ENCODE measurements around the gene UST. TPM values are rescaled to one million over a fixed set of nuclear protein-coding genes. Genes with fewer than 3 reads are reported as not detected.

UST gene
- polyA plus RNA-seq, 1 donor (not counting 4 experiments of a cell fraction or from before 2014, with no cell fraction given): 6.1 TPM

GRCh38 chr6:149057464-149057840 lies 310.6 kb downstream of the UST start:
- Histone ChIP-seq H3K4me2 (ENCODE audit: control insufficient read depth, extremely low read depth, insufficient read depth, low read depth, low read length) (no peak overlapping the region), H3K36me3 (ENCODE audit: control insufficient read depth in 2 of 2, extremely low read depth in 1 of 2, insufficient read depth in 2 of 2, low read length in 2 of 2) (no peaks in the 10 kb centered on the region), H4K20me1 (ENCODE audit: control insufficient read depth, extremely low read depth, insufficient read depth, low read length) (no peaks in the 10 kb centered on the region), H3K79me2 (ENCODE audit: control insufficient read depth, insufficient read depth, low read length) (no peaks in the 10 kb centered on the region), H2AFZ (ENCODE audit: control insufficient read depth, low read length) (no peak overlapping the region), H3K4me3 (ENCODE audit: control insufficient read depth in 2 of 3, extremely low read depth in 1 of 3, insufficient read depth in 2 of 3, low read depth in 1 of 3, low read length in 3 of 3) (no peak overlapping the region), H3K9me1 (ENCODE audit: control insufficient read depth, extremely low read depth, insufficient read depth, low read length) (no peaks in the 10 kb centered on the region), H3K9me3 (ENCODE audit: control insufficient read depth, low read depth, low read length) (no peaks in the 10 kb centered on the region), H3K27me3 (ENCODE audit: control insufficient read depth, extremely low read depth, insufficient read depth, low read length) (no peaks in the 10 kb centered on the region), H3K27ac (ENCODE audit: control insufficient read depth, insufficient read depth, low read length) (no peak overlapping the region), H3K4me1 (ENCODE audit: control insufficient read depth, extremely low read depth, insufficient read depth, low read length) (no peaks in the 10 kb centered on the region), H3K9ac (ENCODE audit: control insufficient read depth, extremely low read depth, insufficient read depth, low read length) (no peak overlapping the region)
- DNase-seq (ENCODE audit: low read depth, low spot score): no peak
- dilution Hi-C loops (cut with MboI; ENCODE audit: extremely low pct_ligation_motif_present, low sequenced_read_pairs): no loop called here
- TF ChIP-seq EZH2 (IDR thresholded peaks at IDR 0.05; ENCODE audit: low read length): no peak
- TF ChIP-seq, protein P1, sequence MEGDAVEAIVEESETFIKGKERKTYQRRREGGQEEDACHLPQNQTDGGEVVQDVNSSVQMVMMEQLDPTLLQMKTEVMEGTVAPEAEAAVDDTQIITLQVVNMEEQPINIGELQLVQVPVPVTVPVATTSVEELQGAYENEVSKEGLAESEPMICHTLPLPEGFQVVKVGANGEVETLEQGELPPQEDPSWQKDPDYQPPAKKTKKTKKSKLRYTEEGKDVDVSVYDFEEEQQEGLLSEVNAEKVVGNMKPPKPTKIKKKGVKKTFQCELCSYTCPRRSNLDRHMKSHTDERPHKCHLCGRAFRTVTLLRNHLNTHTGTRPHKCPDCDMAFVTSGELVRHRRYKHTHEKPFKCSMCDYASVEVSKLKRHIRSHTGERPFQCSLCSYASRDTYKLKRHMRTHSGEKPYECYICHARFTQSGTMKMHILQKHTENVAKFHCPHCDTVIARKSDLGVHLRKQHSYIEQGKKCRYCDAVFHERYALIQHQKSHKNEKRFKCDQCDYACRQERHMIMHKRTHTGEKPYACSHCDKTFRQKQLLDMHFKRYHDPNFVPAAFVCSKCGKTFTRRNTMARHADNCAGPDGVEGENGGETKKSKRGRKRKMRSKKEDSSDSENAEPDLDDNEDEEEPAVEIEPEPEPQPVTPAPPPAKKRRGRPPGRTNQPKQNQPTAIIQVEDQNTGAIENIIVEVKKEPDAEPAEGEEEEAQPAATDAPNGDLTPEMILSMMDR (optimal IDR thresholded peaks at IDR 0.05 in 1 of 3, IDR thresholded peaks at IDR 0.05 in 1 of 3, conservative IDR thresholded peaks at IDR 0.05 in 1 of 3; ENCODE audit: extremely low read depth in 1 of 3, insufficient read depth in 2 of 3, low read length in 3 of 3): no peak
- no peak for FAIRE-seq

DNA sequence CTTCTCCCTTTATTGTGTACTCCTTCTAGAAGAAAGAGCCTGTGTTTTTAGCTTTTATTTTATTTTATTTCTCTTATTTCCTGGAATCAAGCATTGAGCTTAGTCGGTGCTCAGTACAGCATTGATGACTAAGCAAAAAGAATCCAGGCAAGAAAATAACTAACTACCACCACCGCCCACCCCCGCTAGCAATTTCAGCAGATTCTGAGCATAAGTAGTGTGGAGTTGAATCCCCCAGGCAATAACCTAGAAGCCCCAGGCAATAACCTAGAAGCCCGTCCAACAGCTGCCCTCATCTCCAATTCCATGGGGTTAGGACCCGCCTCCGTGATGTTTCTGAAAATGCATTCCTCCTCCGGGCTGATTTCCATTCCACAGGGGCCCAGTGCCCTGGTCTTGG lies 312.7 kb downstream of the UST start:
- no peaks in the 10 kb centered on the region for H3K4me1 ChIP-seq (ENCODE audit: control insufficient read depth, extremely low read depth, insufficient read depth, low read length)
- H3K27me3 ChIP-seq (ENCODE audit: control insufficient read depth, extremely low read depth, insufficient read depth, low read length): no peaks in the 10 kb centered on the region
- no peaks in the 10 kb centered on the region for H4K20me1 ChIP-seq (ENCODE audit: control insufficient read depth, extremely low read depth, insufficient read depth, low read length)
- no peak overlapping the region for H3K9ac ChIP-seq (ENCODE audit: control insufficient read depth, extremely low read depth, insufficient read depth, low read length)
- no peak overlapping the region for H2AFZ ChIP-seq (ENCODE audit: control insufficient read depth, low read length)
- FAIRE-seq: no peak
- no peaks in the 10 kb centered on the region for H3K9me1 ChIP-seq (ENCODE audit: control insufficient read depth, extremely low read depth, insufficient read depth, low read length)
- TF ChIP-seq, protein P1 (optimal IDR thresholded peaks at IDR 0.05 in 1 of 3, IDR thresholded peaks at IDR 0.05 in 1 of 3, conservative IDR thresholded peaks at IDR 0.05 in 1 of 3; ENCODE audit: extremely low read depth in 1 of 3, insufficient read depth in 2 of 3, low read length in 3 of 3): no peak
- no peak for TF ChIP-seq EZH2 (IDR thresholded peaks at IDR 0.05; ENCODE audit: low read length)
- dilution Hi-C loops (cut with MboI; ENCODE audit: extremely low pct_ligation_motif_present, low sequenced_read_pairs): no loop called here
- no peak overlapping the region for H3K4me2 ChIP-seq (ENCODE audit: control insufficient read depth, extremely low read depth, insufficient read depth, low read depth, low read length)
- no peaks in the 10 kb centered on the region for H3K79me2 ChIP-seq (ENCODE audit: control insufficient read depth, insufficient read depth, low read length)
- H3K9me3 ChIP-seq (ENCODE audit: control insufficient read depth, low read depth, low read length): no peaks in the 10 kb centered on the region
- no peak for DNase-seq (ENCODE audit: low read depth, low spot score)
- no peaks in the 10 kb centered on the region for H3K36me3 ChIP-seq (ENCODE audit: control insufficient read depth in 2 of 2, extremely low read depth in 1 of 2, insufficient read depth in 2 of 2, low read length in 2 of 2)
- no peak overlapping the region for H3K27ac ChIP-seq (ENCODE audit: control insufficient read depth, insufficient read depth, low read length)
- H3K4me3 ChIP-seq (ENCODE audit: control insufficient read depth in 2 of 3, extremely low read depth in 1 of 3, insufficient read depth in 2 of 3, low read depth in 1 of 3, low read length in 3 of 3): no peak overlapping the region
